ENCODE results near the gene MYADML2.

MYADML2 gene

GRCh38 chr17:81978524-81979298 lies 31.7 kb upstream of the MYADML2 start:
- DNase-seq: no peak

DNA sequence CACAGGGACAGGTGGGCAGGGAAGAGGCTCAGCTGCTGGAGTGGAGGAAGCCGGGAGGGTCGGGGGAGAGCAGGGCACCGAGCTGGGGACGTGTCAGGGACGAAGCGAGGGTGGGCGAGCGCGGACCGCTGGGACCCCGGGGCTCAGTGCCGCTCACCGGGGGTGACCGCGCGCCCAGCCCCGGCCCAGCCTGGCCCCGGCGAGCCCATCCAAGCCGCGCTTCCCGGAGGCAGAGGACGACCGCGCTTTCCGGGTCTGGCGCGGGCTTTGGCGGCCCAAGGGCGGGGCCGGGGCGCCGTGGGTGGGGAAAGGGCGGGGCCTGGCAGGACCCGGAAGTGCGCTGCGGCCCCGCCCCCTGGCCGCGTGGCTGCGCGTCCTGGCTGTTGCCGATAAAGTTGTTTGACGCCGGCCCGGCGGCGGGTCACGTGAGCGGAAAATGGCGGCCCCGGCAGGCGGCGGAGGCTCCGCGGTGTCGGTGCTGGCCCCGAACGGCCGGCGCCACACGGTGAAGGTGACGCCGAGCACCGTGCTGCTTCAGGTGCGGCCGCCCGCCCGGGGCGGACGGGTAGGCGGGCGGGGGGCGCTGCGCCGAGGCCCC lies 30.3 kb upstream of the MYADML2 start, which contains the start of gene ASPSCR1:
Gene ASPSCR1 (plus strand): TSS at position 419 of the 598 bp plus-strand sequence. CDS start 18 bp downstream, at position 437.
- peak; percentile 89 for DNase-seq

DNA sequence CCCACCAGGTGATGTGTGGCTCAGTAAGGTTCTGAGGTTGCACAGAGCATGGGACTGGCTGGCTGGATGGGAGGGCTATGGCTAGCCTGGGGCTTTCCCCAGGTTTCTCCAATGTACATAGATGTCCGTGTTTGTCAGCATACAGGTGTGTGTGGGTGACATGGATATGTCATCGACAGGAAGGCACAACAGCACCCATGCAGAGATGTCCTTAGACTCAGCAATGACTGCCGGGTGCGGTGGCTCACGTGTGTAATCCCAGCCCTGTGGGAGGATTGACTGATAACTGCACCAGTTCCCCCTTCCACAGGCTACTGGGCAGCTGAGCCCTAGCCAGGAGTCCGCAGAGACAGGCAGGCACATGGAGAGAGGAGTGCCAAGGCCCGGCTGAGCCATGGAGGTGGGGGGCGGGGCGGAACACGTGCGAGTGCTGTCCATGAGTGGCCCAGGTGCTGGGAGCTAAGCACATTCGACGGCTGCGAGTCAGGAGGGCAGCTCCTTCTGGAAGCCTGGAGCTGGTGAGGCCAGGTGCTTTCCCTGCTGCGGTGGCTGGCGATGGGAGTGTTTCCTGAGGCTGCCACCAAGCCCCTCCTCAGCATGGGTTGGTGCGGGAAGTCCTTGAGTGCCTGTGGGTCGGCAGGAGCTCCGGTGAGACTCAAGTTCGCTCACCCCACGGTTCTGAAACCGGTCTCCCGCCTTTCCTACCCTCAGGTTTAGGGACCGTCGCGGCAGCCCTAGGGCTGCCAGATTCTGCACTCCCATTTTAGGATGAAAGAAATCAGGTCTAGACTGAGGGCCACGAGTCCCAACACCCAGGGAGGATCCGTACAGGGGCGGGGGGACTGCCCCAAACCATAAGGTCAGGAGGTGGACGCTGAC lies 29.5 kb upstream of the MYADML2 start:
- DNase-seq: peak; percentile 29

DNA sequence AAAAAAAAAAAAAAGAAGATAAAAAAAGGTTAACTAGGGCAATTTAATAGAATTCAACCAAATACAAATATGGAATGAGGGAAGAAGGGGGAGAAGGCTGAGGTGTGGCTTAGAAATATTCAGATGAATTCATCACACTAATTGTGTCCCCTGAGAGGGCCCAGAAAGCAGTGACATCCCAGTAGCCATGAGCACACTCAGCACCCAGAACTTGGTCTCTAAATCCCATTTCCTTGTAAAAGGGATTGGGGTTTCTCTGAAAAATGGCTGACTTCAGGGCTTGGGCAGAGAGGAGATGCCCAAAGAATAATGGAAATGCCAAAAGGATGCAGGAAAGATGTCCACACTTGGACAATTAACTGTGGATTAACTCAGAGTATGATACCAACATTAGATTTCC lies 26.4 kb upstream of the MYADML2 start:
- DNase-seq: no peak

GRCh38 chr17:81968850-81969812 lies 22.1 kb upstream of the MYADML2 start:
- no peak for DNase-seq

DNA sequence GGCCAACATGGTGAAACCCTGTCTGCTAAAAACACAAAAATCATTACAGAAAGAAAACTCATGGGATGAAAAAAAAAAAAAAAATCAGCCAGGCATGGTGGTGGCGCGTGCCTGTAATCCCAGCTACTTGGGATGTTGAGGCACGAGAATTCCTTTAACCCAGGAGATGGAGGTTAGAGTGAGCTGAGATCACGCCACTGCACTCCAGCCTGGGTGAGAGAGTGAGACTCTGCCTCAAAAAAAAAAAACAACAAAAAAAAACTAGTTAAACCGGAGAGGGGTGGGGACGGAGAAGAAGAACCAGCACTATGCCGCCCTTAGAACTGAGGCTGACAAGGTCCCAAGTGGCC lies 21.3 kb upstream of the MYADML2 start:
- DNase-seq: no peak

DNA sequence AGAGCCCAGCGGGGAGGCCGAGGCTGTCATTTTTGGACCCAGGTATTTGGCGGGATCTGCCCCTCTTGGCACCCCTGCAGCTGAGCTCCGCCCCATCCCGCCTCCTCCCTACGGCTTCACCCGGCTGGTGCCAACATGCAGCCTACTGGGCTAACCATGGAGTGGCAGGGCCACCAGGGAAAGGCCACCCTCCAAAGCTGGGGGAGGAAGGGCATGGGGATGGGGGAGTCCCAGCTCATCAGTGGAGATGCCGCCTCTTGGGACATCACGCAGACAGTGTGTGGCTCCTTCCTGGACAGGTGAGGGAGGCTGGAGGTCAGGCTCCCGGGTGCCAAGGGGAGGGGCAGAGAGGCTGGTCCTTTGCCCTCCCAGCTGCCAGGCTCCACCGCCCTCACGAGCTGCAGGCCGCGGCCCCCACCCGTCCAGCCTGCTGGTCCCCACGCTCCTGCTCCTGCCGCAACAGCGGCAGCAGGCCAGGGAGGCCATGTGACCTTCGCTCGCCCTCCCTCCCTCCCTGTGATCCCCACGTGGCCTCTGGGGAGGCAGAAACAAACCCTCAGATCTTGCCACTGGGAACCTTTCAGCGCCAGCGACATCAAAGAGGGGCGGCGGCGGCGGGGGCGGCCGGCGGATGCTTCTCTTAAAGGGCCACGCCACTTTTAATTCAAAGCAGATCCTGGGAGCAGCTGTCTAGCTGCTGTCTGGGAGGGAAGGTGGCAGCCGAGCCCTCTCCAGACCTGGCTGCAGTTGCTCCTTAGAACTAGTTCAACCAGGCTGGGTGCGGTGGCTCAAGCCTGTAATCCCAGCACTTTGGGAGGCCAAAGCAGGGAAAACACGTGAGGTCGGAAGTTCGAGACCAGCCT lies 20.7 kb upstream of the MYADML2 start:
- peak; percentile 91 for DNase-seq

DNA sequence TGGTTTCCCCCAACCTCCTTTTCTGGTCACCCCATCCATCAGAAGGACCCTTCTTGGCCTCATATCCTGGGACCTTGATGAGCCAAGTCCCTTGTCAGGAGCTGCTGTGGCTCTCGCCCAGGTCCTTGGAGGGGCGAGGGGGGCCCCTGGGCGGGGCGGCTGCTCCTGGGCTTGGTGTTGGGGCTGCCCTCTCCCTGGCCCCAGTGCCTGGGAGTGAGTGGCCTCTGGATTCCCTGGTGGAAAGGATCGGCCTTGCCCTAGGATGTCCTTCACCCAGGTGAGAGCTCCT lies 20.2 kb upstream of the MYADML2 start:
- no peak for DNase-seq

DNA sequence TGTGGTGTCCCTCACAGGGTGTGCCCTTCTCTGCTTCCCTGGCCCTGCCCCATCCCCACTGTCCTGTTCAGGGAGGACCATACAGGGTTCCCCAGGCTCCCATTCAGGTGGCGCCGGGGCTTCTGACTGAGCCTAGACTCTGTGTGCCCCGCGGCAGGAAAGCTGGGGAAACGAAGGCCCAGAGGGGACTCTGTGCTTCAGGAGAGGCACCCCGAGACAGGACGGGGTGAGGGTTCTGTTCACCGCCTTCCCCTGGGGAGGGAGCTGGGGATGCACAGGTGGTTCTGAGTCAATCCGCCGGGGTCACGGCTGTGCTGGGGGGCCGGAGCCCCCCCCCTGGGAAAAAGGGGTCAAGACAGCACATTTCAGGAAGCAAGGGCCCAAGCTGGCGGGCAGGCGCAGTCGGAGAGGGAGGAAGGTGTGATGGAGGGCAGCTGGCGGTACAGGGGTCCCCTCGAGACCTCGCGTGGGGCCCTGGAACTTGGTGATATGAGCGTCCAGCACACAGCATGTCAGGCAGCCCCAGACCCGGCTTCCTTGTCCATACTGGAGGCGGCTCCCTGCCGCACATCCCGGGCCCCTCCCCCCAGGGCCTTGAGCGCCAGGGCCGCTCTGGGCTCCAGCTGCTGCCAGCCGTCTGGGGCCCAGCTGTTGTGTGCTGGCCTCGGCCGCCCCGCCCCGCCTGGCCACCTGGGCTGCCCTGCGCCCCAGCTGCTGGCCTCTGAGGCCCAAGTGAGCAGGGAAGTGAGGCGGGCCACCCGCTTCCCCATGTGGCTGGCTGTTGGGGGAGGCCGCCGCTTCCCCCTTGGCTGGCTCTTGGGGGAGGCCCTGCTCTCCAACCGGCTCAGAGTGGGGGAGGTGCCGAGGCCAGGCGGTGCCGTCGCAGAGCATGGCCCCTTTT lies 19.6 kb upstream of the MYADML2 start:
- DNase-seq: no peak

GRCh38 chr17:81964081-81964849 lies 17.2 kb upstream of the MYADML2 start:
- DNase-seq: no peak

DNA sequence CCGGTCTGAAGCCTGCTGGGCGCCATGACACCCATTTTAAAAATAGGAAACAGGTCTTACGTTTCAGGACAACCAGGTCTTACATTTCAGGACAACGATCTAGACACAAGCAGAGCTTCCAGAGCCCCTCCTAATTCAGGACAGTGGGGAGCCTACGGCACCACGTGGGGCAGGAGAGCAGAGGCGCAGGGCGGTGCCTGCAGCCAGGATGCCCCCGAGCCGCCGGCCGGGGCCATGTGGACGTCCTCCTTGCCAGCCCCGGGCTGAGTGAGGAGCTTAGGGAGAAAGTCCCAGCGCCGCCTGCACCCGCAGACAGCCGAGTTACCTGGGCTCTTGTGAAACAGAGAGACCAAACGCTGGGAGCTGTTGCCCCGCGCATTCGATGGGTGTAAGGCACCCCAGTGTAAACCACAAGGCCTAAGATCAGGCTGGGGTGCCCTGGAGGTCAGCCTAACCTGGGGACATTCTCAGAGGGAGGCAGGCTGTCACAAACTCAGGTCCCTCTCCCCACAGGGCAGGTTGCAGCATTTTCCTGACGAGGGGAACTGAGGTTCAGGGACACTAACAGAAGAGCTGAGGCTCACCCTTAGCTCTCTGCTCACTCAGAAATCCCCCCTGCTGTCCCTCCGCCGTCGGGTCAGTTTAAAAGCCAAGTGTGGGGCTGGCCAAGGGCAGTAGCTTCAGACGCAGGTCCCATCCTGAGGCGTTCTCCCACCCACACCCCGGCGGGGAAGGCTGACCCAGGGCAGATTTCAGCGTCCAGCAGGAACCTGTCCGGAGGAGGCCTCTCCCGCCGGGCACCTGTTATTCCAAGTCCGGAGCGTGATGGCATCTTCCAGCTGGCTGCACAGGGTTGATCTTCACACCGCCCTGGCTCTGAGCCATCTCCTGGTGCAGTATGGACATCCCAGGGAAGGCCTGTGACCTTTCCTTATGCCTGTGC lies 15.7 kb upstream of the MYADML2 start:
- DNase-seq: no peak

DNA sequence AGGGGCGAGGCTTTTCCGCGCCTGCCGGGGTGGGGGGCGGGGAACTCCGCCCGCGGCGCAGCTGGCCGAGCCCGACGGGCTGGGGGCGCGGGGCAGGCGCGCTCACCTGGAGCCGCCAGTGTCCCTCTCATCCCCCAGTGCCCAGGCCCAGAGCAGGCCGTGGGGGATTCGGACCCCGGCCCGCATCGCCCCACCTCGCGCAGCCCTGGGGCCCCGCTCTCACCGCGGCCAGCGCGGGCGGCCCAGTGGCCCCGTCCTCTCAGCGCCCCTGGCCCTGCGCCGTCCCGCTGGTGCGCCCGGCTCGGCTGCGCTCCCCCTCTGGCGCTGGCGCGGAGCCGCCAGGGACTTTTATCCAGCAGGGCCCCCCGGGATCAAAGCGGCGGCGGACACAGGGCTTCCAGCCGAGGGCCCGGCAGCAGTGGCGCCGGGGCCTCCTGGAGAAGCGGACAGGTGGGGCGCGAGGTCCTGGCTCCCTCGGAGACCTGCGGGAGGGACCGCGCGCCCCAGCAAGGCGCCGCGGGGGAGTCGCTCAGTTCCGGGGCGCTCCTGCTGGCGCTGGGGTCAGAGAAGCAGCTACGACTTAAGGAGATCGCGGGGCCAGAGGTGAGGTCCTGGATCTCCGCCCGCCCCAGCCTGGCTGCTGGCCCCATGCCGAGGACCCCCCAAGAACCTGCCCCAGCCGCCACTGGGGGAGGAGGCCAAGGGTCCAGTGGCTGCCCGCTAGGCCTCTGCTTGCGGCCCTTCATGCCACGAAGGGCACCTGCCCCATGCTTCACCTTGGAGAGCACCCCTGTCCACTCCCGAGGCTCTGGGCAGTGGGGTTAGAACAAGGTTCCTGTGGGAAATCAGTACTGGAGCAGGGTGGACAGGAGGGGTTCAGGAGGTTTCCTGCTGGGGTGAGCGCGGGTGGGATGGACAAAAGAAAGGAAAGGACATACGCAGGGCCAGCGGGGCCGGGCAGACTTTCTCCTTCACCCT lies 14.8 kb upstream of the MYADML2 start:
- DNase-seq: no peak

DNA sequence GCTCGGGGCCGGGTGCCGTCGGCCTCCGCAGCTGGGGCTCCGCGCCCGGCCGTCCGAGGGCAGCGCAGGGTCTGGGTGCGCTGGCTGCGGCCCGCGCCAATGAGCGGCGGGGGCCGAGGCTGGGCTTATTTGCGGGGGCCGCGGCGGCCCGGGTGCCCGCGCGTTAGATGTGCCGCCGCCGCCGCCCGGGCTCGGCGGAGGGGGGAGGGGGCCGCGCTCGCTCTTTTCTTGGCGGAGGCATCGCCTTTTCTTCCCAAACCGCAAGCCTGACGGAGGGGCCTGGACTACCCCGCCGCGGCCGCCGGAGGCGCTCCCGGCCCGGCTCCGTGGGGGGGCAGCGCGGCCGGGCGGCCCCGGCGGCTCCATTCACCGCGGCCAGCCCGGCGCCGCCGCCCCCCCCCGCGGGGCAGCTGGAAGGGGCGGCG lies 14.1 kb upstream of the MYADML2 start, which contains the start of gene NOTUM:
Gene NOTUM (minus strand): TSS at position 101 of the 425 bp plus-strand sequence. CDS start 278 bp downstream, outside the sequence.
- DNase-seq: peak; percentile 25

DNA sequence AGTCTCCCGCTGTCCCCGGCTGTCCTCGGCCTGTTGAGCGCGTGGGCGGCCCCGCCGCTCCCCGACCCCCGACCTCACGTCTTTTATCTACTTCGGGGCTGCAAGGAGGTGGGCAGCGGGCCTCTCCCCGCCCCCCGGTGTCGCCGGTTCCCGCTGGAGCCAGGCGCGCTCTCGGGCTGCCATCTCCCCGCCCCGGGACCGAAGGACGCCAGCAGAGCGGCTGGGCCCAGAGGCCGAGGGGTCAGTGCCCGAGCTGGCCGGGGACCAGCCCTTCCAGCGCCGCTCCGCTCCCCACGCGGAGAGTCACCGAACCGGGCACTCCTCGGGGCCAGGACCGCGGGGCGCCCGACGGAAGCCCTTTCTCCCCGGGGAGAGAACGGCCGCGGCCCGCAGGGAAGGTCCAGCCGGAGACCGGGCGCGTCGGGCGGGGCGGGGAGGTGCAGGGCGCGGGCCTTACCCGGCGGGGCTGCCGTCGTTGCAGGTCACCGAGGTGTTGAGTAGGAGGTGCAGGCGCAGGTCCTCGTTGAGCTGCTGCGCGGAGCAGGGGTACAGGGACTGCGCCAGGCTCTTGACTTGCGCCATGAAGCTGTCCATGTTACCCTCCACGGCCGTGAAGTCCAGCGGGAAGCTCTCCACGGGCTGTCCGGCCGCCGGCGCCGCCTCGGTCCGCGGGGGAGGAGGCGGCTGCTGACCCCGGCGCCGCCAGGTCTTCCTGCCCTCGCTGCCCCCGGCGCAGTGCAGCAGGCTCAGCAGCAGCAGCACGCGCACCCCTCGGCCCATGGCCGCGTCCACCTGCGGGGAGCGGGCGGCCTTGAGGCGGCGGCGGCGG lies 13.3 kb upstream of the MYADML2 start:
- no peak for DNase-seq

DNA sequence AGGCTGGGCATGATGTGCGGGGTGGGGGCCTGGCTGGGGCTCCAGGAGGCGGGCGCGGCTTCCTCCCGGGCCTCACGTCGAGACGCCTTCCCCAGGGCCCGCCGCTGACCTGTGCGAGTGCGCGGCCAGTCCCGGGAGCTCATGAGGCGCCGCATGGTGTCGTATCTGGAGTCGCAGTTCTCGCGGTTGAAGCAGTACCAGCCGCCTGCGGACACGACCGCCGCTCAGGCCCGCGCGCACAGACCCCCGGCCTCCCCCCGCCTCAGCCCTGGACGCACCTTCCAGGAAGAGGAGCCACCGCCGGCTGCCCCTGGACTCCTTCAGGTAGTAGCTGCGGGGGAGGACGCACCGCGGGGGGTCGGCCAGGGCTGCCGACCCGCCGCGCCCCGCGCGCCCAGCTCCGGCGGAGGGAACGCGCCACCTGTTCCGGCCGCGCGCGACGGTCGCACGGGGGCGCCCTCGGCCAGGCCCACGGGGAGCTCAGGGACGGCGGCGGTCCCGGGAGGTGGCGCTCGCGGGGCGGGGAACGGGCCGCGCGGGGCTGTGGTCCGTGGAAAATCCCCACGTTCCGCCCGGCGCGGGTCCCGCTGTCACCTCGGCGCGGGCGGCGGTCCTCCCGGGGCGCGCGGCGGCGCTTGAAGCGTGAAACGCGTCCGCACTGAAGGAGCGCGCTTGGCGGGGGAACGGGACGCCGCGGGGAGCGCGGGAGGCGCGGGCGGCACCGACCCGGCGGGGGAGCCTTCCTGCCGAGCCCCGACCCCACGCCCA lies 12.5 kb upstream of the MYADML2 start:
- peak; percentile 86 for DNase-seq

All from CD4-positive, alpha-beta T cell treated with Interleukin-17A for 1 hour (primary cell).